Neural crest cell (in vitro differentiated cells): ENCODE results near the gene ATP1B2. TPM values are rescaled to one million over a fixed set of nuclear protein-coding genes. Genes with fewer than 3 reads are reported as not detected.

Experiments used
- DNase-seq: peaks from one replicate; pipeline ENCODE4 v3.0.0; 2021; ENCODE audit warnings: low read depth, mixed read lengths, low spot score
- H3K27ac Mint-ChIP-seq: one replicate; pipeline ENCODE4 v1.8.0; 2021; ENCODE audit warnings: mild to moderate bottlenecking, mixed read lengths; ENCODE audit not compliant: unreplicated experiment
- H3K27me3 Mint-ChIP-seq: 2 replicates; pipeline ENCODE4 v1.8.0; 2021; ENCODE audit warnings: low read depth, mild to moderate bottlenecking, mixed read lengths
- H3K36me3 Mint-ChIP-seq: 2 replicates; pipeline ENCODE4 v1.8.0; 2021; ENCODE audit warnings: low read depth, mild to moderate bottlenecking, mixed read lengths
- H3K4me1 Mint-ChIP-seq: 2 replicates; pipeline ENCODE4 v1.8.0; 2021; ENCODE audit warnings: mixed read lengths
- H3K4me3 Mint-ChIP-seq: one replicate; pipeline ENCODE4 v1.8.0; 2021; ENCODE audit warnings: mild to moderate bottlenecking, mixed read lengths
- H3K9me3 Mint-ChIP-seq: 2 replicates; pipeline ENCODE4 v1.8.0; 2021; ENCODE audit warnings: mixed read lengths
- total RNA-seq: library from RNA; stranded (reverse); gene quantifications from 2 replicates; pipeline ENCODE4 v1.2.1, GENCODE V29; 2021
- TF ChIP-seq, protein P1 (sequence below): fragments of 200-600 bp; sonication (generic); conservative IDR thresholded peaks from 2 replicates; pipeline ENCODE4 v1.5.0; 2021; ENCODE audit warnings: antibody characterized with exemption, mild to moderate bottlenecking

Gene ATP1B2
- total RNA-seq, 1 donor from 2014 or later, result 14.3 TPM

DNA sequence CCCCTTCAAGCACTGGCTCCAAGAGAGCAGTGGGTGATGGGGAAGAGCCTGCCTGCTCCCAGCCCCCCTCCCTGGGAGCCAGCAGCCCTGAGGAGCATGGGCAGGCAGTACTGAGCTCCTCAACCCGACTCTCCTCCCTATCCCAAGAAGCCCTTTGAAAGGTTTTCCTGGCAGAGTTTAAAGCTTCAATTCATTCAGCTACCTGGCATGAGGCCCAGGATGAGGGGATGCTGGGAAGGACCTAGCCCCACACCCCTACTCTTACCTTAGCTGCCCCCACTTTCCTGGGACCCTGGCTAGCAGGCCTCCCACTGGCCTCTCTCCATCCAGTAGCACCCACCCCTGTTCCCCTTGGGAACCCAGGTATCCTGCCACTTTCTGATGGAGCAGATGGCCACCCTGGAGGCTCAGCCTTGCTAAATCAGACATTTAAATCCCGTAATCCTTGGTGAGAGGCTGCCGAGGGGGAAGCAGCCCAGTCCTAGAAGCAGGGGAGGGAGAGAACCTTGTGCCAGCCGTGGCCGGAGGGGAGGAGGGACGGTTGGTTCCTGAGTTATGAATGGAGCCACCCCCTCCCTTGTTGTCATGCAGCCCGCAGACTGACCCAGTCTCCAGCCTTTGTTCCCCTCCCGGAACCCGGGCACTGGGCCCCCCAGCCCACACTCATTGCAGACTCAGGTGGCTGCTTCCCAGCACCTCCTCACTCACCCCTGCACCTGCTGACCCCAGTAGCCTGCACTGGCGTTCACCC, 17.1 kb downstream of the ATP1B2 start:
- Mint-ChIP-seq H3K9me3 (no peaks in the 10 kb centered on the region), H3K4me3 (no peak overlapping the region), H3K36me3 (peaks cover 12% of the 10 kb centered on the region), H3K27me3 (no peaks in the 10 kb centered on the region), H3K4me1 (no peaks in the 10 kb centered on the region), H3K27ac (no peak overlapping the region)
- TF ChIP-seq, protein P1, sequence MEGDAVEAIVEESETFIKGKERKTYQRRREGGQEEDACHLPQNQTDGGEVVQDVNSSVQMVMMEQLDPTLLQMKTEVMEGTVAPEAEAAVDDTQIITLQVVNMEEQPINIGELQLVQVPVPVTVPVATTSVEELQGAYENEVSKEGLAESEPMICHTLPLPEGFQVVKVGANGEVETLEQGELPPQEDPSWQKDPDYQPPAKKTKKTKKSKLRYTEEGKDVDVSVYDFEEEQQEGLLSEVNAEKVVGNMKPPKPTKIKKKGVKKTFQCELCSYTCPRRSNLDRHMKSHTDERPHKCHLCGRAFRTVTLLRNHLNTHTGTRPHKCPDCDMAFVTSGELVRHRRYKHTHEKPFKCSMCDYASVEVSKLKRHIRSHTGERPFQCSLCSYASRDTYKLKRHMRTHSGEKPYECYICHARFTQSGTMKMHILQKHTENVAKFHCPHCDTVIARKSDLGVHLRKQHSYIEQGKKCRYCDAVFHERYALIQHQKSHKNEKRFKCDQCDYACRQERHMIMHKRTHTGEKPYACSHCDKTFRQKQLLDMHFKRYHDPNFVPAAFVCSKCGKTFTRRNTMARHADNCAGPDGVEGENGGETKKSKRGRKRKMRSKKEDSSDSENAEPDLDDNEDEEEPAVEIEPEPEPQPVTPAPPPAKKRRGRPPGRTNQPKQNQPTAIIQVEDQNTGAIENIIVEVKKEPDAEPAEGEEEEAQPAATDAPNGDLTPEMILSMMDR, result no peak
- DNase-seq, result no peak

DNA sequence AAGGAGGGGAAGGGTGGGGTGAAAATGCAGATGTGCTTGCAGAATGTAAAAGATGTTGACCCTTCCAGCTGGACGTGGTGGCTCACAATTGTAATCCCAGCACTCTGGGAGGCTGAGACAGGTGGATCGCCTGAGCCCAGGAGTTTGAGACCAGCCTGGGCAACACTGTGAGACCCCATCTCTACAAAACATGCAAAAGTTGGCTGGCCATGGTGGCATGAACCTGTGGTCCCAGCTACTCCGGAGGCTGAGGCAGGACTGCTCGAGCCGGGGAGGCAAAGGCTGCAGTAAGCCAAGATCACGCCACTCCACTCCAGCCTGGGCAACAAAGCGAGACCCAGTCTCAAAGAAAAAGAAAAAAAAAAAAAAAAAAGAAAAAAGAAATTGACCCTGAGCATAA, 17.8 kb downstream of the ATP1B2 start:
- DNase-seq, result no peak
- Mint-ChIP-seq H3K27ac (no peak overlapping the region), H3K36me3 (peaks cover 18% of the 10 kb centered on the region), H3K9me3 (peaks cover 2% of the 10 kb centered on the region), H3K27me3 (no peaks in the 10 kb centered on the region), H3K4me3 (no peak overlapping the region), H3K4me1 (no peaks in the 10 kb centered on the region)
- TF ChIP-seq, protein P1, result no peak

DNA sequence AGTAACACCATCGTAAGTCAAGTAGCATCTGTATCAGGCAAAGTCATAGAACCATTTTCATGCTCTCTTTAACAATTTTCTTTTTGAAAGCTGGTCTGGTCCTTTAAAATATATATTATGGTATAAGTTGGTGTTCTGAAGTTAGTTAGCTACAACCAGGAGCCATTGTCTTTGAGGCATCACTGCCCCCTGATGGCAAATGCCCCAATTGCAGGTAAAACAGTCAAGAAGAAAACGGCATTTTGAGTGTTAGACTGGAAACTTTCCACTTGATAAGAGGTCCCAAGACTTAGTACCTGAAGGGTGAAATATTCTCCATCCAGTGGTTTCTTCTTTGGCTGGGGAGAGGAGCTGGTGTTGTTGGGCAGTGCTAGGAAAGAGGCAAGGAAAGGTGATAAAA, 22.5 kb downstream of the ATP1B2 start:
- no peak overlapping the region for H3K27ac Mint-ChIP-seq
- peaks cover 2% of the 10 kb centered on the region for H3K9me3 Mint-ChIP-seq
- DNase-seq, result peak; percentile 45
- peaks cover 15% of the 10 kb centered on the region for H3K4me1 Mint-ChIP-seq
- TF ChIP-seq, protein P1, result peak; percentile 64
- H3K27me3 Mint-ChIP-seq, result no peaks in the 10 kb centered on the region
- peaks cover 35% of the 10 kb centered on the region for H3K36me3 Mint-ChIP-seq
- H3K4me3 Mint-ChIP-seq, result no peak overlapping the region

DNA sequence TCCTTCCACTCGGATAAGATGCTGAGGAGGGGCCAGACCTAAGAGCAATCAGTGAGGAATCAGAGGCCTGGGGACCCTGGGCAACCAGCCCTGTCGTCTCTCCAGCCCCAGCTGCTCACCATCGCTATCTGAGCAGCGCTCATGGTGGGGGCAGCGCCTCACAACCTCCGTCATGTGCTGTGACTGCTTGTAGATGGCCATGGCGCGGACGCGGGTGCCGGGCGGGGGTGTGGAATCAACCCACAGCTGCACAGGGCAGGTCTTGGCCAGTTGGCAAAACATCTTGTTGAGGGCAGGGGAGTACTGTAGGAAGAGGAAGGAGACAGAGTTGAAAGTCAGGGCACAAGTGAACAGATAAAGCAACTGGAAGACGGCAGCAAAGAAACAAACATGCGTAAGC, 24.2 kb downstream of the ATP1B2 start:
- DNase-seq, result no peak
- Mint-ChIP-seq H3K4me1 (peaks cover 15% of the 10 kb centered on the region), H3K4me3 (no peak overlapping the region), H3K27ac (no peak overlapping the region), H3K27me3 (no peaks in the 10 kb centered on the region), H3K9me3 (peaks cover 2% of the 10 kb centered on the region), H3K36me3 (peaks cover 35% of the 10 kb centered on the region)
- TF ChIP-seq, protein P1, result no peak

DNA sequence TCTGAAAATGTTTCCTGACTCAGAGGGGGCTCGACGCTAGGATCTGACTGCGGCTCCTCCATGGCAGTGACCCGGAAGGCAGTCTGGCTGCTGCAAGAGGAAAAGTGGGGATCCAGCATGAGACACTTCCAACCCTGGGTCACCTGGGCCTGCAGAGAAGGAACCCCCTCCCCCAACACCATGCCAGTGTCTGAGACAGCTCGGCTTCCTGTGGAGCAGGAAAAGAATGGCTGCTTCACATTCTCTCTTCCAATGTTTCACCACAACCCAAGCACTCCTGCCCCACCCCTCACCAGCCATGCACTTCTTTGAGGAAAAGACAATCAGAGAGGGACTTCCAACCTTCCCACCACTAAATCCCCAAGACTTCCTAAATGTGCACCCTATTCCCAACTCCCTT, 25.8 kb downstream of the ATP1B2 start:
- H3K27me3 Mint-ChIP-seq, result no peaks in the 10 kb centered on the region
- no peak for DNase-seq
- H3K4me1 Mint-ChIP-seq, result peaks cover 15% of the 10 kb centered on the region
- peaks cover 2% of the 10 kb centered on the region for H3K9me3 Mint-ChIP-seq
- TF ChIP-seq, protein P1, result no peak
- H3K27ac Mint-ChIP-seq, result no peak overlapping the region
- H3K4me3 Mint-ChIP-seq, result no peak overlapping the region
- H3K36me3 Mint-ChIP-seq, result peaks cover 32% of the 10 kb centered on the region
